Measurements from ENCODE around the gene BEST2. TPM values are rescaled to one million over a fixed set of nuclear protein-coding genes. Genes with fewer than 3 reads are reported as not detected.

The BEST2 gene
- polyA plus RNA-seq, 1 experiment = not detected

GRCh38 chr19:12727745-12728433 is 23.7 kb upstream of the BEST2 start:
- H3K27ac ChIP-seq (ENCODE audit: low read depth, low read length) = no peak overlapping the region
- no peaks in the 10 kb centered on the region for H3K27me3 ChIP-seq (ENCODE audit: control insufficient read depth, insufficient read depth, low read length)
- POLR2A ChIA-PET = no interaction called here
- CTCF ChIA-PET = interaction anchor here (0.7 to 1.5 kb wide), 2 partner anchors 39 to 51 kb away, joined by 3 to 4 read pairs; no protein-coding TSS in a partner anchor
- DNase-seq (ENCODE audit: low read depth, low spot score) = no peak
- H3K4me3 ChIP-seq (ENCODE audit: low read depth, low read length) = no peak overlapping the region
- TF ChIP-seq CTCF (IDR thresholded peaks at IDR 0.05; ENCODE audit: low read depth, low read length) = no peak
- no peaks in the 10 kb centered on the region for H3K9me3 ChIP-seq (ENCODE audit: control insufficient read depth, insufficient read depth, low read length)

GRCh38 chr19:12730064-12730463 is 21.5 kb upstream of the BEST2 start:
- POLR2A ChIA-PET = interaction anchor here (0.6 to 0.7 kb wide), 3 partner anchors 29 to 215 kb away, joined by 5 to 6 read pairs (median 6); partner anchors contain the start of gene RAD23A
- no peak for DNase-seq (ENCODE audit: low read depth, low spot score)
- H3K9me3 ChIP-seq (ENCODE audit: control insufficient read depth, insufficient read depth, low read length) = peaks cover 3% of the 10 kb centered on the region; the same call in 1 of the 2 replicates
- no peak overlapping the region for H3K4me3 ChIP-seq (ENCODE audit: low read depth, low read length)
- TF ChIP-seq CTCF (IDR thresholded peaks at IDR 0.05; ENCODE audit: low read depth, low read length) = no peak
- CTCF ChIA-PET = no interaction called here
- no peaks in the 10 kb centered on the region for H3K27me3 ChIP-seq (ENCODE audit: control insufficient read depth, insufficient read depth, low read length)
- no peak overlapping the region for H3K27ac ChIP-seq (ENCODE audit: low read depth, low read length)

GRCh38 chr19:12731337-12731736 is 20.3 kb upstream of the BEST2 start:
- POLR2A ChIA-PET = no interaction called here
- CTCF ChIA-PET = interaction anchor here (1.1 to 1.7 kb wide), 2 partner anchors 18 to 26 kb away, joined by 4 to 6 read pairs; no protein-coding TSS in a partner anchor
- no peak for DNase-seq (ENCODE audit: low read depth, low spot score)
- no peak for TF ChIP-seq CTCF (IDR thresholded peaks at IDR 0.05; ENCODE audit: low read depth, low read length)
- H3K9me3 ChIP-seq (ENCODE audit: control insufficient read depth, insufficient read depth, low read length) = peaks cover 3% of the 10 kb centered on the region; the same call in 1 of the 2 replicates
- no peaks in the 10 kb centered on the region for H3K27me3 ChIP-seq (ENCODE audit: control insufficient read depth, insufficient read depth, low read length)
- no peak overlapping the region for H3K4me3 ChIP-seq (ENCODE audit: low read depth, low read length)
- no peak overlapping the region for H3K27ac ChIP-seq (ENCODE audit: low read depth, low read length)

GRCh38 chr19:12733369-12734214 is 18.0 kb upstream of the BEST2 start:
- peak overlapping the region; percentile 89 for H3K4me3 ChIP-seq (ENCODE audit: low read depth, low read length)
- peaks cover 3% of the 10 kb centered on the region; the same call in 1 of the 2 replicates for H3K9me3 ChIP-seq (ENCODE audit: control insufficient read depth, insufficient read depth, low read length)
- H3K27ac ChIP-seq (ENCODE audit: low read depth, low read length) = peak overlapping the region; percentile 65
- ChIA-PET CTCF (interaction anchor here (0.5 to 4.0 kb wide), 8 partner anchors 8 to 114 kb away, joined by 3 to 22 read pairs (median 4); partner anchors contain the start of gene TNPO2), POLR2A (interaction anchor here (0.7 to 2.6 kb wide), 5 partner anchors 11 to 73 kb away, joined by 3 to 19 read pairs (median 4); partner anchors contain the start of genes FBXW9, JUNB, RNASEH2A and TNPO2)
- H3K27me3 ChIP-seq (ENCODE audit: control insufficient read depth, insufficient read depth, low read length) = no peaks in the 10 kb centered on the region
- peak; percentile 49 for TF ChIP-seq CTCF (IDR thresholded peaks at IDR 0.05; ENCODE audit: low read depth, low read length)
- DNase-seq (ENCODE audit: low read depth, low spot score) = no peak

Data from AG04450 (cell line).